Measurements from ENCODE around the gene ZFX.
A peak's percentile ranks its signal among the peaks of the same experiment; 100 is the strongest.
"Not testable (repeated sequence)": the region's sequence is repeated elsewhere in the genome, so short reads cannot be mapped to it uniquely, and the experiment has no call there.

The ZFX gene

DNA sequence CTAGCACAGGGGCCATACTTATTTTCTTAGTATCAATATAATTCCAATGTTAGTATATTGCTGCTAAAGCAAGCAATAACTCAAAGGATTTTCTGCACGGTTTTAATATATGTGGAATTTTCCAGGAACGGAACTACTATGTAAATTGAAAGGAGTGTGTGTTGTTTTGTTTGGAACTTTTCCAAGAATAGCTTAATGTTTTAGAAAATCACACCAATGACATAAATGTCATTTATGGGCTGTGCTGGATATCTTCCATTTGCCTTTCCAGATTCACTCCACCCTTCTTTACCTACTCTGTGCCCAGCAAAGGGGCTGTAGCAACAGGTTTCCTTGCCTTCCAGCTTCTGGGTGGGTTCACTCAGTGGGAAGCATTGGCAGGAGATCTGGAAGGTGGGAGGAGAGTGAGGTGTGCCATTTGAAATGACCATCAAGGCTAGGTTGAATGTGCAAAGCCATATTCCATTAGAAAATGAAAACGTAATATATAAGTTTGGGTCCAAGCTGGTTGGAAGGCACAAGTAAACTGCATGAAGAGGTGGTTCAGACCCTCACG is 25.2 kb upstream of the ZFX start:
- Histone ChIP-seq H3K4me3 (ENCODE audit: severe bottlenecking) (no peak overlapping the region), H3K27ac (ENCODE audit: poor library complexity, severe bottlenecking) (no peak overlapping the region), H3K9me3 (ENCODE audit: severe bottlenecking) (no peaks in the 10 kb centered on the region), H3K4me1 (ENCODE audit: insufficient read depth, poor library complexity, severe bottlenecking) (no peaks in the 10 kb centered on the region), H3K27me3 (ENCODE audit: insufficient read depth, poor library complexity, severe bottlenecking) (no peaks in the 10 kb centered on the region), H3K36me3 (ENCODE audit: low read depth) (no peaks in the 10 kb centered on the region)
- DNase-seq (ENCODE audit: low spot score) (no peak), ATAC-seq (ENCODE audit: low read depth) (no peak)
- TF ChIP-seq CTCF (IDR thresholded peaks at IDR 0.05; ENCODE audit: poor library complexity, severe bottlenecking), result no peak

GRCh38 chrX:24125028-24125612 is 24.4 kb upstream of the ZFX start:
- Histone ChIP-seq H3K4me1 (ENCODE audit: insufficient read depth, poor library complexity, severe bottlenecking) (no peaks in the 10 kb centered on the region), H3K36me3 (ENCODE audit: low read depth) (no peaks in the 10 kb centered on the region), H3K9me3 (ENCODE audit: severe bottlenecking) (no peaks in the 10 kb centered on the region), H3K4me3 (ENCODE audit: severe bottlenecking) (no peak overlapping the region), H3K27me3 (ENCODE audit: insufficient read depth, poor library complexity, severe bottlenecking) (no peaks in the 10 kb centered on the region), H3K27ac (ENCODE audit: poor library complexity, severe bottlenecking) (no peak overlapping the region)
- ATAC-seq (ENCODE audit: low read depth), result no peak
- no peak for DNase-seq (ENCODE audit: low spot score)
- no peak for TF ChIP-seq CTCF (IDR thresholded peaks at IDR 0.05; ENCODE audit: poor library complexity, severe bottlenecking)

- Histone ChIP-seq H3K4me3 (ENCODE audit: severe bottlenecking) (no peak overlapping the region), H3K9me3 (ENCODE audit: severe bottlenecking) (no peaks in the 10 kb centered on the region), H3K27me3 (ENCODE audit: insufficient read depth, poor library complexity, severe bottlenecking) (no peaks in the 10 kb centered on the region), H3K36me3 (ENCODE audit: low read depth) (no peaks in the 10 kb centered on the region), H3K27ac (ENCODE audit: poor library complexity, severe bottlenecking) (no peak overlapping the region), H3K4me1 (ENCODE audit: insufficient read depth, poor library complexity, severe bottlenecking) (no peaks in the 10 kb centered on the region)
- TF ChIP-seq CTCF (IDR thresholded peaks at IDR 0.05; ENCODE audit: poor library complexity, severe bottlenecking), result no peak
- ATAC-seq (ENCODE audit: low read depth) (no peak), DNase-seq (ENCODE audit: low spot score) (no peak)
Observed at GRCh38 chrX:24131476-24131875, 18.1 kb upstream of the ZFX start.

- no peak for TF ChIP-seq CTCF (IDR thresholded peaks at IDR 0.05; ENCODE audit: poor library complexity, severe bottlenecking)
- DNase-seq (ENCODE audit: low spot score), result no peak
- Histone ChIP-seq H3K4me1 (ENCODE audit: insufficient read depth, poor library complexity, severe bottlenecking) (no peaks in the 10 kb centered on the region), H3K9me3 (ENCODE audit: severe bottlenecking) (no peaks in the 10 kb centered on the region), H3K36me3 (ENCODE audit: low read depth) (no peaks in the 10 kb centered on the region), H3K27me3 (ENCODE audit: insufficient read depth, poor library complexity, severe bottlenecking) (no peaks in the 10 kb centered on the region), H3K4me3 (ENCODE audit: severe bottlenecking) (no peak overlapping the region), H3K27ac (ENCODE audit: poor library complexity, severe bottlenecking) (no peak overlapping the region)
- ATAC-seq (ENCODE audit: low read depth), result peak; percentile 14; the same call in 1 of the 3 replicates
Observed at GRCh38 chrX:24133312-24133711, 16.2 kb upstream of the ZFX start.

DNA sequence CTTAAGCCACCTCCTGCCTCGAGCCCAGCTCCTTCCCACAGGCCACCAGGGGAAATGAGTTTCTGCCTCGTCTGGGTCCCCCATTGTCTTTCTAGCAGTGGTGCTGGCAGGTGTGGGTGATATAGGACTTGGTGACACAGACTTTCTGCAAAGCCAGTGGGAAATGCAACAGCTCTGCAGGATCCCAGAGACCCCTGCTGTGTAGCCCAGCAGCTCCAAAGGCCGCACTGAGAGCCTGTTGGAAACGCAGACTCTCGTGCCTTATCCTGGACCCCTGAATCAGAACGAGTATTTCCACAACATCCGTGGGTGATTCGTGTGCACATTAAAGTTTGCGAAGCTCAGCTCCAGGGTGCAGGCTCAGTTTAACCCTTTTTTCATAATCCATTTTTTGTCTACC is 13.8 kb upstream of the ZFX start:
- not testable (repeated sequence) for H3K4me3 ChIP-seq (ENCODE audit: severe bottlenecking); H3K36me3 ChIP-seq (ENCODE audit: low read depth); H3K27me3 ChIP-seq (ENCODE audit: insufficient read depth, poor library complexity, severe bottlenecking); DNase-seq (ENCODE audit: low spot score); H3K9me3 ChIP-seq (ENCODE audit: severe bottlenecking); H3K27ac ChIP-seq (ENCODE audit: poor library complexity, severe bottlenecking); ATAC-seq (ENCODE audit: low read depth); H3K4me1 ChIP-seq (ENCODE audit: insufficient read depth, poor library complexity, severe bottlenecking)
